DOHH2 (cell line): ENCODE results near the gene CNTN5.

Experiments
- H3F3A ChIP-seq: fragments of 200-600 bp; sonication (generic), shearing (Covaris generic); 2 replicates; pipeline ENCODE4 v1.6.0; 2016; ENCODE audit warnings: antibody characterized with exemption, mild to moderate bottlenecking; ENCODE audit not compliant: control insufficient read depth, insufficient read depth
- H3K27ac ChIP-seq: fragments of 200-600 bp; sonication (generic); 2 replicates; pipeline ENCODE4 v1.5.1; 2014; ENCODE audit warnings: low read depth, mild to moderate bottlenecking, low read length, moderate library complexity
- H3K27me3 ChIP-seq: fragments of 200-600 bp; sonication (generic); 2 replicates; pipeline ENCODE4 v1.6.1; 2014; ENCODE audit warnings: mild to moderate bottlenecking, low read length, mixed read lengths; ENCODE audit not compliant: control insufficient read depth
- H3K36me3 ChIP-seq: fragments of 200-600 bp; sonication (generic); 2 replicates; pipeline ENCODE4 v1.6.1; 2014; ENCODE audit warnings: mild to moderate bottlenecking, low read length, moderate library complexity, mixed read lengths; ENCODE audit not compliant: control insufficient read depth
- H3K4me1 ChIP-seq: fragments of 200-600 bp; sonication (generic); 2 replicates; pipeline ENCODE4 v1.6.1; 2014; ENCODE audit warnings: mild to moderate bottlenecking, low read length, mixed read lengths; ENCODE audit not compliant: control insufficient read depth
- H3K4me2 ChIP-seq: fragments of 200-600 bp; sonication (generic); 2 replicates; pipeline ENCODE4 v1.6.0; 2014; ENCODE audit warnings: mild to moderate bottlenecking, low read length, moderate library complexity
- H3K4me3 ChIP-seq: fragments of 200-600 bp; sonication (generic); 2 replicates; pipeline ENCODE4 v1.5.1; 2014; ENCODE audit warnings: mild to moderate bottlenecking, low read length, mixed read lengths
- H3K79me2 ChIP-seq: fragments of 200-600 bp; sonication (generic); 2 replicates; pipeline ENCODE4 v1.6.1; 2014; ENCODE audit warnings: mild to moderate bottlenecking, low read length, mixed read lengths; ENCODE audit not compliant: control insufficient read depth
- H3K9me2 ChIP-seq: fragments of 200-600 bp; sonication (generic); replicated peaks from 2 replicates; pipeline ENCODE4 v1.6.1; 2014; ENCODE audit warnings: mild to moderate bottlenecking, low read length, mixed read lengths; ENCODE audit not compliant: control insufficient read depth
- H3K9me3 ChIP-seq: fragments of 200-600 bp; sonication (generic); 2 replicates; pipeline ENCODE4 v1.6.1; 2014; ENCODE audit warnings: antibody characterized with exemption, low read length, mixed read lengths; ENCODE audit not compliant: control insufficient read depth, insufficient read depth
- H4K20me1 ChIP-seq: fragments of 200-600 bp; sonication (generic); 2 replicates; pipeline ENCODE4 v1.6.0; 2014; ENCODE audit warnings: low read depth, mild to moderate bottlenecking, antibody characterized with exemption, low read length, moderate library complexity; ENCODE audit not compliant: control insufficient read depth, insufficient read depth
- CTCF ChIP-seq: fragments of 200-600 bp; sonication (generic); IDR thresholded peaks from one replicate; pipeline ENCODE4 v1.5.1; 2014; ENCODE audit warnings: antibody characterized with exemption, mild to moderate bottlenecking, low read depth, low read length; ENCODE audit not compliant: poor library complexity, severe bottlenecking
- EZH2phosphoT487 ChIP-seq: fragments of 200-600 bp; sonication (generic); IDR thresholded peaks from 2 replicates; pipeline ENCODE4 v1.6.1; 2017; ENCODE audit warnings: borderline replicate concordance, mild to moderate bottlenecking, antibody characterized with exemption, low read length, moderate library complexity, mixed read lengths

CNTN5 gene

GRCh38 chr11:99351624-99352023, 330.9 kb downstream of the CNTN5 start:
- no peak for TF ChIP-seq CTCF
- no peak for TF ChIP-seq EZH2phosphoT487
- H3K4me2 ChIP-seq: no peak overlapping the region
- no peaks in the 10 kb centered on the region for H3F3A ChIP-seq
- no peak overlapping the region for H3K4me3 ChIP-seq
- no peak overlapping the region for H3K27ac ChIP-seq
- no peaks in the 10 kb centered on the region for H3K9me2 ChIP-seq
- no peaks in the 10 kb centered on the region for H3K9me3 ChIP-seq
- no peaks in the 10 kb centered on the region for H4K20me1 ChIP-seq
- no peaks in the 10 kb centered on the region for H3K36me3 ChIP-seq
- no peaks in the 10 kb centered on the region for H3K4me1 ChIP-seq
- no peaks in the 10 kb centered on the region for H3K27me3 ChIP-seq
- no peaks in the 10 kb centered on the region for H3K79me2 ChIP-seq

- Histone ChIP-seq H3K36me3 (no peaks in the 10 kb centered on the region), H3K9me2 (no peaks in the 10 kb centered on the region), H3K4me1 (no peaks in the 10 kb centered on the region), H4K20me1 (no peaks in the 10 kb centered on the region), H3K79me2 (no peaks in the 10 kb centered on the region), H3K27me3 (no peaks in the 10 kb centered on the region), H3K9me3 (no peaks in the 10 kb centered on the region), H3K27ac (no peak overlapping the region), H3K4me2 (no peak overlapping the region), H3F3A (no peaks in the 10 kb centered on the region), H3K4me3 (no peak overlapping the region)
- TF ChIP-seq CTCF: no peak
- TF ChIP-seq EZH2phosphoT487: no peak
These were observed 331.9 kb downstream of the CNTN5 start for GRCh38 chr11:99352642-99353041.

GRCh38 chr11:99366546-99366945, 345.8 kb downstream of the CNTN5 start:
- TF ChIP-seq EZH2phosphoT487 (no peak), CTCF (no peak)
- H3K4me1 ChIP-seq: no peaks in the 10 kb centered on the region
- H3K79me2 ChIP-seq: no peaks in the 10 kb centered on the region
- H3K4me3 ChIP-seq: no peak overlapping the region
- H3K36me3 ChIP-seq: no peaks in the 10 kb centered on the region
- no peak overlapping the region for H3K27ac ChIP-seq
- no peaks in the 10 kb centered on the region for H3F3A ChIP-seq
- no peaks in the 10 kb centered on the region for H3K9me3 ChIP-seq
- no peak overlapping the region for H3K4me2 ChIP-seq
- H3K9me2 ChIP-seq: no peaks in the 10 kb centered on the region
- no peaks in the 10 kb centered on the region for H3K27me3 ChIP-seq
- no peaks in the 10 kb centered on the region for H4K20me1 ChIP-seq

GRCh38 chr11:99368583-99368982, 347.8 kb downstream of the CNTN5 start:
- no peaks in the 10 kb centered on the region for H3K36me3 ChIP-seq
- no peaks in the 10 kb centered on the region for H3K27me3 ChIP-seq
- no peaks in the 10 kb centered on the region for H3F3A ChIP-seq
- H3K4me1 ChIP-seq: no peaks in the 10 kb centered on the region
- H3K4me2 ChIP-seq: no peak overlapping the region
- H3K9me2 ChIP-seq: no peaks in the 10 kb centered on the region
- no peak for TF ChIP-seq CTCF
- TF ChIP-seq EZH2phosphoT487: no peak
- no peak overlapping the region for H3K4me3 ChIP-seq
- no peaks in the 10 kb centered on the region for H3K79me2 ChIP-seq
- no peak overlapping the region for H3K27ac ChIP-seq
- H3K9me3 ChIP-seq: no peaks in the 10 kb centered on the region
- H4K20me1 ChIP-seq: no peaks in the 10 kb centered on the region
